Prostate gland (tissue), 2 donors: ENCODE data around the gene SLC2A5. TPM values are rescaled to one million over a fixed set of nuclear protein-coding genes. Genes with fewer than 3 reads are reported as not detected.
A peak's percentile ranks its signal among the peaks of the same experiment; 100 is the strongest.

Experiments
- DNase-seq: peaks from one replicate; pipeline ENCODE4 v3.0.0-alpha.2; 2019; ENCODE audit warnings: low spot score
- H3K27ac ChIP-seq, 2 donors: fragments of 200-600 bp; sonication (generic); 2 replicates each; pipeline ENCODE4 v1.5.1; 2017 to 2019
- H3K27me3 ChIP-seq: fragments of 200-600 bp; sonication (generic); replicated peaks from 2 replicates; pipeline ENCODE4 v1.5.1; 2019; ENCODE audit not compliant: insufficient read depth
- H3K36me3 ChIP-seq, 2 donors: fragments of 200-600 bp; sonication (generic); 1 replicate in 1 of 2; 2 replicates in 1 of 2; pipeline versions ENCODE4 v1.5.1 to v1.8.1; 2017 to 2019
- H3K4me1 ChIP-seq: fragments of 200-600 bp; sonication (generic); replicated peaks from 2 replicates; pipeline ENCODE4 v1.5.1; 2019
- H3K4me3 ChIP-seq, 2 donors: fragments of 200-600 bp; sonication (generic); 2 replicates each; pipeline ENCODE4 v1.5.1; 2017 to 2019
- H3K9me3 ChIP-seq: fragments of 200-600 bp; sonication (generic); 2 replicates; pipeline ENCODE4 v1.5.1; 2017
- CTCF ChIP-seq, 4 experiments: fragments of 200-600 bp in 2 of 4; fragments of 450-650 bp in 2 of 4; sonication (generic) in 2 of 4; IDR thresholded peaks; 1 replicate in 3 of 4; 2 replicates in 1 of 4; pipeline ENCODE4 v1.5.1; 2016 to 2019; ENCODE audit warnings: antibody characterized with exemption in 4 of 4, mild to moderate bottlenecking in 2 of 4, moderate library complexity in 2 of 4
- POLR2A ChIP-seq: fragments of 450-650 bp; IDR thresholded peaks from one replicate; pipeline ENCODE4 v1.6.1; 2016; ENCODE audit warnings: antibody characterized with exemption, mild to moderate bottlenecking
- POLR2AphosphoS5 ChIP-seq: sonication (generic); formaldehyde crosslinking; IDR thresholded peaks from one replicate; pipeline ENCODE4 v1.6.1; 2017; ENCODE audit warnings: antibody characterized with exemption
- WGBS: methylation state at CpG from one replicate; pipeline ENCODE4 v1.1.5; 2018; 5-methylcytosine and 5-hydroxymethylcytosine counted together
- intact Hi-C: fragments of 100-400 bp; cut with DNase I; formaldehyde crosslinking; loops from one replicate; pipeline ENCODE4 v1.14.2; 2022
- total RNA-seq, 2 donors: library from RNA; depleted of rRNA; stranded (reverse); fragments of >200 nt; gene quantifications; one replicate each; pipeline ENCODE4 v1.1.0, GENCODE V29; 2016

The SLC2A5 gene
- total RNA-seq, 2 donors from 2014 or later = 25.4 to 55.0 TPM

GRCh38 chr1:8992936-8993687, 76.3 kb downstream of the SLC2A5 start:
- 93% methylated on average over 8 of the region's 8 CpGs for WGBS
- intact Hi-C loops = no loop called here

GRCh38 chr1:8989821-8990220, 79.6 kb downstream of the SLC2A5 start:
- intact Hi-C loops = loop anchor here (2.0 to 5.0 kb wide), 2 partner anchors 73 to 131 kb away; no protein-coding TSS in a partner anchor
- DNase-seq = no peak
- no peaks in the 10 kb centered on the region for H3K9me3 ChIP-seq
- H3K4me3 ChIP-seq = no peak overlapping the region
- no peak for TF ChIP-seq CTCF (IDR thresholded peaks at IDR 0.05)
- TF ChIP-seq POLR2A = no peak
- TF ChIP-seq POLR2AphosphoS5 = no peak
- no peaks in the 10 kb centered on the region for H3K27me3 ChIP-seq
- WGBS = 85% methylated on average over 4 of the region's 4 CpGs
- H3K36me3 ChIP-seq = no peaks in the 10 kb centered on the region
- H3K4me1 ChIP-seq = no peaks in the 10 kb centered on the region
- H3K27ac ChIP-seq = no peak overlapping the region

More at GRCh38 chr1:8992936-8993687, 76.3 kb downstream of the SLC2A5 start:
- Histone ChIP-seq H3K36me3 (no peaks in the 10 kb centered on the region), H3K4me3 (no peak overlapping the region), H3K27me3 (no peaks in the 10 kb centered on the region), H3K27ac (no peak overlapping the region), H3K9me3 (no peaks in the 10 kb centered on the region), H3K4me1 (no peaks in the 10 kb centered on the region)
- TF ChIP-seq POLR2A = no peak
- no peak for TF ChIP-seq CTCF (IDR thresholded peaks at IDR 0.05)
- TF ChIP-seq POLR2AphosphoS5 = no peak
- DNase-seq = no peak

- Histone ChIP-seq H3K27ac (no peak overlapping the region), H3K4me3 (no peak overlapping the region), H3K27me3 (no peaks in the 10 kb centered on the region), H3K9me3 (no peaks in the 10 kb centered on the region), H3K4me1 (no peaks in the 10 kb centered on the region), H3K36me3 (no peaks in the 10 kb centered on the region)
- 96% methylated on average over 11 of the region's 11 CpGs for WGBS
- DNase-seq = no peak
- intact Hi-C loops = loop anchor here (2.0 to 5.0 kb wide), 2 partner anchors 72 to 130 kb away; no protein-coding TSS in a partner anchor
- no peak for TF ChIP-seq CTCF (IDR thresholded peaks at IDR 0.05)
- TF ChIP-seq POLR2AphosphoS5 = no peak
- TF ChIP-seq POLR2A = no peak
Observed at GRCh38 chr1:8989061-8989460, 80.4 kb downstream of the SLC2A5 start.

- DNase-seq = no peak
- intact Hi-C loops = loop anchor here (2.0 to 5.0 kb wide), 2 partner anchors 71 to 130 kb away; no protein-coding TSS in a partner anchor
- TF ChIP-seq POLR2A = no peak
- TF ChIP-seq POLR2AphosphoS5 = no peak
- no peak for TF ChIP-seq CTCF (IDR thresholded peaks at IDR 0.05)
- H3K9me3 ChIP-seq = no peaks in the 10 kb centered on the region
- 90% methylated on average over 13 of the region's 13 CpGs for WGBS
- H3K4me3 ChIP-seq = no peak overlapping the region
- no peaks in the 10 kb centered on the region for H3K4me1 ChIP-seq
- peak overlapping the region in 1 of 2 donors; percentile 87 for H3K27ac ChIP-seq
- no peaks in the 10 kb centered on the region for H3K27me3 ChIP-seq
- no peaks in the 10 kb centered on the region for H3K36me3 ChIP-seq
Observed at GRCh38 chr1:8988618-8988967, 80.8 kb downstream of the SLC2A5 start.
